GM23338 (cell line): ENCODE data around the gene MROH2A. TPM values are rescaled to one million over a fixed set of nuclear protein-coding genes. Genes with fewer than 3 reads are reported as not detected.

Source experiments
- ATAC-seq: fragments of 200-7000 bp; cut with Tn5 transposase; 3 replicates; pipeline ENCODE4 v1.9.1; 2020
- DNase-seq: peaks from one replicate; pipeline ENCODE4 v3.0.0-alpha.2; 2015; ENCODE audit warnings: low spot score
- H2AFZ ChIP-seq: fragments of 200-600 bp; sonication (generic); 2 replicates; pipeline ENCODE4 v1.8.0; 2016; ENCODE audit warnings: antibody characterized with exemption, mild to moderate bottlenecking, moderate library complexity
- H3F3A ChIP-seq: fragments of 200-600 bp; sonication (generic); replicated peaks from 2 replicates; pipeline ENCODE4 v1.8.0; 2017; ENCODE audit warnings: antibody characterized with exemption, mixed run types, low read depth
- H3K27ac ChIP-seq: fragments of 200-600 bp; sonication (generic); 2 replicates; pipeline ENCODE4 v1.6.1; 2016; ENCODE audit warnings: low read depth
- H3K27me3 ChIP-seq: fragments of 200-600 bp; sonication (generic); 2 replicates; pipeline ENCODE4 v1.8.0; 2016; ENCODE audit warnings: mild to moderate bottlenecking, mixed run types, moderate library complexity; ENCODE audit not compliant: insufficient read depth
- H3K36me3 ChIP-seq: fragments of 200-600 bp; sonication (generic); 2 replicates; pipeline ENCODE4 v1.8.0; 2016; ENCODE audit warnings: mild to moderate bottlenecking; ENCODE audit not compliant: insufficient read depth
- H3K4me1 ChIP-seq: fragments of 200-600 bp; sonication (generic); 2 replicates; pipeline ENCODE4 v1.8.0; 2016; ENCODE audit warnings: mild to moderate bottlenecking, moderate library complexity; ENCODE audit not compliant: insufficient read depth
- H3K4me2 ChIP-seq: fragments of 200-600 bp; sonication (generic); 2 replicates; pipeline ENCODE4 v1.7.1; 2017; ENCODE audit warnings: mixed run types
- H3K4me3 ChIP-seq: fragments of 200-600 bp; sonication (generic); 2 replicates; pipeline ENCODE4 v1.6.1; 2016; ENCODE audit warnings: mixed run types
- H3K79me2 ChIP-seq: fragments of 200-600 bp; sonication (generic); replicated peaks from 2 replicates; pipeline ENCODE4 v1.8.0; 2017; ENCODE audit warnings: mild to moderate bottlenecking; ENCODE audit not compliant: insufficient read depth
- H3K9me2 ChIP-seq: fragments of 200-600 bp; sonication (generic); 2 replicates; pipeline ENCODE4 v1.8.0; 2017; ENCODE audit not compliant: insufficient read depth
- H4K20me1 ChIP-seq: fragments of 200-600 bp; sonication (generic); replicated peaks from 2 replicates; pipeline ENCODE4 v1.8.0; 2017; ENCODE audit warnings: mild to moderate bottlenecking; ENCODE audit not compliant: insufficient read depth
- H3K27ac Mint-ChIP-seq: 2 replicates; pipeline ENCODE4 v1.8.0; 2020; ENCODE audit warnings: inconsistent platforms, mild to moderate bottlenecking, moderate library complexity, mixed read lengths
- H3K27me3 Mint-ChIP-seq: 3 replicates; pipeline ENCODE4 v1.8.0; 2022; ENCODE audit warnings: low read depth, mild to moderate bottlenecking, moderate library complexity, mixed read lengths, inconsistent platforms; ENCODE audit not compliant: insufficient read depth, poor library complexity
- H3K36me3 Mint-ChIP-seq: 3 replicates; pipeline ENCODE4 v1.8.0; 2021; ENCODE audit warnings: low read depth, mild to moderate bottlenecking, inconsistent platforms, moderate library complexity, mixed read lengths
- H3K4me1 Mint-ChIP-seq: 3 replicates; pipeline ENCODE4 v1.8.0; 2020; ENCODE audit warnings: mild to moderate bottlenecking, inconsistent platforms, mixed read lengths
- H3K4me3 Mint-ChIP-seq: 3 replicates; pipeline ENCODE4 v1.8.0; 2021; ENCODE audit warnings: moderate library complexity, mild to moderate bottlenecking, inconsistent platforms, mixed read lengths
- H3K9me3 Mint-ChIP-seq: 3 replicates; pipeline ENCODE4 v1.8.0; 2020; ENCODE audit warnings: moderate library complexity, mild to moderate bottlenecking, inconsistent platforms, mixed read lengths
- EZH2 ChIP-seq: fragments of 200-600 bp; sonication (generic); IDR thresholded peaks from one replicate; pipeline ENCODE4 v1.8.0; 2017; ENCODE audit warnings: antibody characterized with exemption, mild to moderate bottlenecking, low read depth; ENCODE audit not compliant: unreplicated experiment
- EZH2phosphoT487 ChIP-seq: fragments of 200-600 bp; sonication (generic); IDR thresholded peaks from one replicate; pipeline ENCODE4 v1.8.1; 2018; ENCODE audit warnings: antibody characterized with exemption; ENCODE audit not compliant: unreplicated experiment
- JUNB ChIP-seq: IDR thresholded peaks from one replicate; pipeline ENCODE4 v1.6.1; 2016; ENCODE audit warnings: antibody characterized with exemption; ENCODE audit not compliant: unreplicated experiment
- NANOG ChIP-seq: IDR thresholded peaks from 2 replicates; pipeline ENCODE4 v1.6.1; 2016; ENCODE audit warnings: antibody characterized with exemption, borderline replicate concordance
- POLR2AphosphoS5 ChIP-seq: IDR thresholded peaks from 2 replicates; pipeline ENCODE4 v1.6.1; 2016; ENCODE audit warnings: antibody characterized with exemption, low read depth
- STAT1 ChIP-seq: IDR thresholded peaks from one replicate; pipeline ENCODE4 v1.6.1; 2016; ENCODE audit warnings: antibody characterized with exemption; ENCODE audit not compliant: unreplicated experiment
- ZNF331 ChIP-seq: fragments of 250-450 bp; sonication (Bioruptor Pico); IDR thresholded peaks from 2 replicates; pipeline ENCODE4 v1.5.0; 2020; ENCODE audit warnings: low read depth, mild to moderate bottlenecking, moderate library complexity
- ZNF462 ChIP-seq: fragments of 250-450 bp; sonication (Bioruptor Pico); IDR thresholded peaks from 2 replicates; pipeline ENCODE4 v1.5.0; 2020; ENCODE audit warnings: mild to moderate bottlenecking, moderate library complexity
- polyA plus RNA-seq: library from polyadenylated mRNA; unstranded; fragments of >200 nt; fragmentation: Nextera tagmentation; extraction: Ambion mirVana; gene quantifications from 2 replicates; pipeline ENCODE4 v1.2.1, GENCODE V29; 2016
- total RNA-seq: library from RNA; depleted of rRNA; stranded (reverse); fragments of >200 nt; shearing (Covaris generic); gene quantifications from 2 replicates; pipeline ENCODE4 v1.2.3, GENCODE V29; 2014
- TF ChIP-seq, protein P1 (sequence below), 2 experiments: fragments of 200-600 bp in 1 of 2; sonication (generic) in 1 of 2; conservative IDR thresholded peaks; 2 replicates each; pipeline versions ENCODE4 v1.5.1 to v1.6.1; 2016 to 2017; ENCODE audit warnings: antibody characterized with exemption in 2 of 2, low read depth in 2 of 2, mild to moderate bottlenecking in 2 of 2, moderate library complexity in 1 of 2
- TF ChIP-seq, protein P2 (sequence below): IDR thresholded peaks from 2 replicates; pipeline ENCODE4 v1.6.1; 2016; ENCODE audit warnings: antibody characterized with exemption

The MROH2A gene
- total and polyA plus RNA-seq, 2 experiments from 2014 or later = not detected

- H3K4me3 ChIP-seq = no peak overlapping the region
- no peaks in the 10 kb centered on the region for H3K9me2 ChIP-seq
- ATAC-seq (no peak), DNase-seq (no peak)
- H3K36me3 ChIP-seq = peaks cover 9% of the 10 kb centered on the region; the same call in 1 of the 2 replicates
- H3K4me1 ChIP-seq = no peaks in the 10 kb centered on the region
- no peaks in the 10 kb centered on the region for H3K27me3 ChIP-seq
- H4K20me1 ChIP-seq = peaks cover 5% of the 10 kb centered on the region
- H2AFZ ChIP-seq = no peak overlapping the region
- H3K27ac ChIP-seq = no peak overlapping the region
- Mint-ChIP-seq H3K27ac (no peak overlapping the region), H3K4me3 (no peak overlapping the region), H3K4me1 (peaks cover 3% of the 10 kb centered on the region; the same call in 2 of the 3 replicates), H3K36me3 (peaks cover 22% of the 10 kb centered on the region), H3K27me3 (peaks cover 5% of the 10 kb centered on the region), H3K9me3 (peaks cover 1% of the 10 kb centered on the region; the same call in 1 of the 3 replicates)
- TF ChIP-seq EZH2 (no peak), ZNF462 (no peak)
- no peak overlapping the region for H3K4me2 ChIP-seq
- 0 out of 2 replicates have a peak, but pooled peaks cover 2% of the 10 kb centered on the region for H3K79me2 ChIP-seq
- H3F3A ChIP-seq = peaks cover 3% of the 10 kb centered on the region; the same call in 1 of the 2 replicates
Measured at GRCh38 chr2:233831011-233831721, 53.0 kb downstream of the MROH2A start.

- Histone ChIP-seq H4K20me1 (peaks cover 11% of the 10 kb centered on the region), H3K4me3 (no peak overlapping the region), H3K4me2 (no peak overlapping the region), H3K27me3 (no peaks in the 10 kb centered on the region), H3F3A (peaks cover 7% of the 10 kb centered on the region; the same call in 1 of the 2 replicates), H3K4me1 (no peaks in the 10 kb centered on the region), H3K27ac (no peak overlapping the region), H3K36me3 (peaks cover 16% of the 10 kb centered on the region), H3K9me2 (no peaks in the 10 kb centered on the region), H2AFZ (no peak overlapping the region), H3K79me2 (peaks cover 9% of the 10 kb centered on the region; the same call in 1 of the 2 replicates)
- H3K4me1 Mint-ChIP-seq = peaks cover 3% of the 10 kb centered on the region; the same call in 2 of the 3 replicates
- peaks cover 29% of the 10 kb centered on the region for H3K36me3 Mint-ChIP-seq
- H3K27me3 Mint-ChIP-seq = peaks cover 5% of the 10 kb centered on the region
- no peak overlapping the region for H3K27ac Mint-ChIP-seq
- DNase-seq = no peak
- no peak for ATAC-seq
- H3K9me3 Mint-ChIP-seq = no peaks in the 10 kb centered on the region
- no peak overlapping the region for H3K4me3 Mint-ChIP-seq
- TF ChIP-seq POLR2AphosphoS5 (no peak), NANOG (no peak), EZH2 (no peak), STAT1 (no peak), ZNF331 (CRISPR knock-in tag) (no peak), EZH2phosphoT487 (no peak), JUNB (no peak)
- TF ChIP-seq, protein P1, sequence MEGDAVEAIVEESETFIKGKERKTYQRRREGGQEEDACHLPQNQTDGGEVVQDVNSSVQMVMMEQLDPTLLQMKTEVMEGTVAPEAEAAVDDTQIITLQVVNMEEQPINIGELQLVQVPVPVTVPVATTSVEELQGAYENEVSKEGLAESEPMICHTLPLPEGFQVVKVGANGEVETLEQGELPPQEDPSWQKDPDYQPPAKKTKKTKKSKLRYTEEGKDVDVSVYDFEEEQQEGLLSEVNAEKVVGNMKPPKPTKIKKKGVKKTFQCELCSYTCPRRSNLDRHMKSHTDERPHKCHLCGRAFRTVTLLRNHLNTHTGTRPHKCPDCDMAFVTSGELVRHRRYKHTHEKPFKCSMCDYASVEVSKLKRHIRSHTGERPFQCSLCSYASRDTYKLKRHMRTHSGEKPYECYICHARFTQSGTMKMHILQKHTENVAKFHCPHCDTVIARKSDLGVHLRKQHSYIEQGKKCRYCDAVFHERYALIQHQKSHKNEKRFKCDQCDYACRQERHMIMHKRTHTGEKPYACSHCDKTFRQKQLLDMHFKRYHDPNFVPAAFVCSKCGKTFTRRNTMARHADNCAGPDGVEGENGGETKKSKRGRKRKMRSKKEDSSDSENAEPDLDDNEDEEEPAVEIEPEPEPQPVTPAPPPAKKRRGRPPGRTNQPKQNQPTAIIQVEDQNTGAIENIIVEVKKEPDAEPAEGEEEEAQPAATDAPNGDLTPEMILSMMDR (conservative IDR thresholded peaks at IDR 0.05; ENCODE audit: low read depth in 2 of 2) = no peak
- TF ChIP-seq, protein P2, sequence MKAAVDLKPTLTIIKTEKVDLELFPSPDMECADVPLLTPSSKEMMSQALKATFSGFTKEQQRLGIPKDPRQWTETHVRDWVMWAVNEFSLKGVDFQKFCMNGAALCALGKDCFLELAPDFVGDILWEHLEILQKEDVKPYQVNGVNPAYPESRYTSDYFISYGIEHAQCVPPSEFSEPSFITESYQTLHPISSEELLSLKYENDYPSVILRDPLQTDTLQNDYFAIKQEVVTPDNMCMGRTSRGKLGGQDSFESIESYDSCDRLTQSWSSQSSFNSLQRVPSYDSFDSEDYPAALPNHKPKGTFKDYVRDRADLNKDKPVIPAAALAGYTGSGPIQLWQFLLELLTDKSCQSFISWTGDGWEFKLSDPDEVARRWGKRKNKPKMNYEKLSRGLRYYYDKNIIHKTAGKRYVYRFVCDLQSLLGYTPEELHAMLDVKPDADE = no peak
Measured at GRCh38 chr2:233831861-233832260, 53.7 kb downstream of the MROH2A start.
